NCI-H526 treated with DMSO at 0.1 percent for 48 hours (cell line): ENCODE data around the gene LRP10.
"Not testable (repeated sequence)": the region's sequence is repeated elsewhere in the genome, so short reads cannot be mapped to it uniquely, and the experiment has no call there.

ENCODE experiments used
- DNase-seq: peaks from one replicate; lab custom pipeline; 2025; lab: John Stamatoyannopoulos, UW

LRP10 gene, protein sequence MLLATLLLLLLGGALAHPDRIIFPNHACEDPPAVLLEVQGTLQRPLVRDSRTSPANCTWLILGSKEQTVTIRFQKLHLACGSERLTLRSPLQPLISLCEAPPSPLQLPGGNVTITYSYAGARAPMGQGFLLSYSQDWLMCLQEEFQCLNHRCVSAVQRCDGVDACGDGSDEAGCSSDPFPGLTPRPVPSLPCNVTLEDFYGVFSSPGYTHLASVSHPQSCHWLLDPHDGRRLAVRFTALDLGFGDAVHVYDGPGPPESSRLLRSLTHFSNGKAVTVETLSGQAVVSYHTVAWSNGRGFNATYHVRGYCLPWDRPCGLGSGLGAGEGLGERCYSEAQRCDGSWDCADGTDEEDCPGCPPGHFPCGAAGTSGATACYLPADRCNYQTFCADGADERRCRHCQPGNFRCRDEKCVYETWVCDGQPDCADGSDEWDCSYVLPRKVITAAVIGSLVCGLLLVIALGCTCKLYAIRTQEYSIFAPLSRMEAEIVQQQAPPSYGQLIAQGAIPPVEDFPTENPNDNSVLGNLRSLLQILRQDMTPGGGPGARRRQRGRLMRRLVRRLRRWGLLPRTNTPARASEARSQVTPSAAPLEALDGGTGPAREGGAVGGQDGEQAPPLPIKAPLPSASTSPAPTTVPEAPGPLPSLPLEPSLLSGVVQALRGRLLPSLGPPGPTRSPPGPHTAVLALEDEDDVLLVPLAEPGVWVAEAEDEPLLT

GRCh38 chr14:22871224-22872032, at the start of gene LRP10:
Gene LRP10, plus strand, starts transcription at chr14:22871740. Its CDS starts 564 bp downstream, at chr14:22872304.
- peak; percentile 95 for DNase-seq

- DNase-seq: no peak
Measured at GRCh38 chr14:22822016-22822570, 49.4 kb upstream of the LRP10 start.

DNA sequence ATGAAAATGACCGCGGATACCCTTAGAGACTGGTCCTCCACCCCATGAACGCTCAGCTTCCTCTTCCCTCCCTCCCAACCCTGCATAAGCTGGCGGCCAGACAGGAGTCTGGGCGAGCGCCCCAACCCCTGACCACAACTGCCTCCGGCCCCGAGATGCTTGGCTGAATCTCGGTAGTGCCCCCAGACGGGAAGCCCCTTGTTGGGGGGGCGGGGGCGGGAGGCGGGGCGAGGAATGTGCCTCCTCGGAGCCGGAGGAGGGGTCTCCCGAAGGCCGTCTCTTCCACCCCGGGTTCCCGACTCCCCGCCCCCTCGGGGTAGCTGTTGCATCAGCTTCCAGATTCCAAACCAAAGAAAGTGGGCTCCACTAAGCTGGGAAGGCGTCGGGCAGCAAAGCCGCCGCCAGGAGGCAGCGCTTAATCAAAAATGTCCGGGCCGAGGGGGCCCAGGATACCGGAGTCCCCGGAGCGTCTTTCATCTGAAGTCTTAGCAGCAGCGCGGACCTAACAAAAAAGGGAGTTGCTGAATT, 48.9 kb upstream of the LRP10 start:
- DNase-seq: peak; percentile 18

- DNase-seq: no peak
Measured at GRCh38 chr14:22824711-22825359, 46.7 kb upstream of the LRP10 start.

DNA sequence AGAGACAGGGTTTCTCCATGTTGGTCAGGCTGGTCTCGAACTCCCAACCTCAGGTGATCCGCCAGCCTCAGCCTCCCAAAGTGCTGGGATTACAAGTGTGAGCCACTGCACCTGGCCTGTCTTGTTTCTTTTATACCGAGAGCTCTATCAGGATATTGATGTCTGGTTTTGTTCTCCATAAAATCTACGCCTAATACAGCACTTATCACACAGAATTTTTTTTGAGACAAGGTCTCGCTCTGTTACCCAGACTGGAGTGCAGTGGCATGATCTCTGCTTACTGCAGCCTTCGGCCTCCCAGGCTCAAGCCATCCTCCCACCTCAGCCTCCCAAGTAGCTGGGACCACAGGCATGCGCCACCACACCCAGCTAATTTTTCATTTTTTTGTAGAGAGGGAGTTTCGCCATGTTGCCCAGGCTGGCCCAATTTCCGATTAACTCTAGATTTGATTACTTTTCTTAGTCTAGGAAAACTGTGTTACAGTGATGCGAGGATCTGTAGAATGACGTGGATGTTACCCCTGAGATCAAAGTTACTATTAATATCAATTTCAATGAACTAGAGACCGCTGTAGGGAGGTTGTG, 42.4 kb upstream of the LRP10 start:
- not testable (repeated sequence) for DNase-seq

- DNase-seq: peak; percentile 77
Measured at GRCh38 chr14:22829661-22830442, 41.7 kb upstream of the LRP10 start, which contains the start of gene MRPL52. Gene MRPL52, plus strand, starts transcription at chr14:22829887. Its CDS starts 26 bp downstream, at chr14:22829913.

- DNase-seq: no peak
Measured at GRCh38 chr14:22830443-22831010, 41.0 kb upstream of the LRP10 start.

- no peak for DNase-seq
Measured at GRCh38 chr14:22835505-22835904, 36.0 kb upstream of the LRP10 start.

DNA sequence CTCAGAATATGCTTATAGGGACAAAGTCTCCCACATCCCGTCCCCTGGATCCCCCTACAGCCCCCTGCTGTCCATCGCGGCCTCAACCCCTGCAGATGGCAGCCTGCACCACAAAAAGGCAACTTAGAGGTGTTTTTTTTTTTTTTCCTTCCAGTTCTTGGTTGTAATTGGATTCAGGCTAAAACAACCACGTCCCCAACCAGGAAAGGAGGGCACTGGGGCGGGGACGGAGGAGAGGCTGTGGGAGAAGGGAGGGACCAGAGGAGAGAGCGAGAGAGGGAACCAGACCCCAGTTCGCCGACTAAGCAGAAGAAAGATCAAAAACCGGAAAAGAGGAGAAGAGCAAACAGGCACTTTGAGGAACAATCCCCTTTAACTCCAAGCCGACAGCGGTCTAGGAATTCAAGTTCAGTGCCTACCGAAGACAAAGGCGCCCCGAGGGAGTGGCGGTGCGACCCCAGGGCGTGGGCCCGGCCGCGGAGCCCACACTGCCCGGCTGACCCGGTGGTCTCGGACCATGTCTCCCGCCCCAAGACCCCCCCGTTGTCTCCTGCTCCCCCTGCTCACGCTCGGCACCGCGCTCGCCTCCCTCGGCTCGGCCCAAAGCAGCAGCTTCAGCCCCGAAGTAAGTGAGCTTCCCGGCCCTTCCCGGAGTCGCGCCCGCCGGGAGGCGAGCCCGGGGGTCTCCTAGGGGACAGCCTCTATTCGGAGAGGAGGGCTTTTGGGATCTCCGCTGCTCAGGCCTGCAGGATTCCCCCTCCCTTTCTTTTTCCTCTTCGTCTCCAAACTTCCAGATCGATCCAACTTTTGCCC, 35.0 kb upstream of the LRP10 start, which contains the start of gene MMP14:
MMP14 (plus strand) TSS at position 285 of the 813 bp plus-strand sequence; CDS start at position 518, 233 bp downstream.
- no peak for DNase-seq

- no peak for DNase-seq
Measured at GRCh38 chr14:22837114-22837749, 34.3 kb upstream of the LRP10 start.

- DNase-seq: no peak
Measured at GRCh38 chr14:22837750-22838538, 33.6 kb upstream of the LRP10 start.

GRCh38 chr14:22838631-22839041, 32.9 kb upstream of the LRP10 start:
- no peak for DNase-seq

DNA sequence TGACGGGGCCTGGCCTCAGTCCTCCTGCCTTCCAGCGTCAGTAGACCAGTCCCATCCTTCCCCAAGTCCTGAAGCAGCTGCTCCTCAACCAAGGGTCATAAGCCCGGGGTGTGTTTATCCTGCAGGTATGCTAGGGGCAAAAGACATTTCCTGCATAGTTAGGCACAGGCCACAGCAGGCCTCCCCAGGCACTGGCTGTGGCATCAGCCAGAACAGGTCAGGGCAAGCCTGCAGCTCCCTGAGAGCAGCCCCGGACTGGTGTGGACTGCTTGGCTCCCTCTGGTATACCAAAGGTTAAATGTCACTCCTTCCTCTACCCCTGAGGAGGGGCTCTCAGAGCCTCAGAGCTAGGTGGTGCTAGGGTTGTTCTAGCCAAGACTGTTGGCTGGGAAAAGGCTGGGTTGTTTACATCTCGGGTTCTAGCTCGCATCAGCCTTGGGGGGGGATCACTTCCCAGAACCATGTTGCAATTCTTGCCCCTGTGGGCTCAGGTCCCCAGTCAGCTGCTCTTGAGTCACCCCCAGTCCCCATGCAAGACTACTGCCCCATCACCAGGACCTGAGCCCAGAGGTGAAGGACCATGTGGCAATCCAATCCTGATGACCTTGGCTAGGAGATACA, 32.3 kb upstream of the LRP10 start:
- no peak for DNase-seq

- DNase-seq: no peak
Measured at GRCh38 chr14:22841311-22841710, 30.2 kb upstream of the LRP10 start.

- no peak for DNase-seq
Measured at GRCh38 chr14:22841769-22842168, 29.8 kb upstream of the LRP10 start.

DNA sequence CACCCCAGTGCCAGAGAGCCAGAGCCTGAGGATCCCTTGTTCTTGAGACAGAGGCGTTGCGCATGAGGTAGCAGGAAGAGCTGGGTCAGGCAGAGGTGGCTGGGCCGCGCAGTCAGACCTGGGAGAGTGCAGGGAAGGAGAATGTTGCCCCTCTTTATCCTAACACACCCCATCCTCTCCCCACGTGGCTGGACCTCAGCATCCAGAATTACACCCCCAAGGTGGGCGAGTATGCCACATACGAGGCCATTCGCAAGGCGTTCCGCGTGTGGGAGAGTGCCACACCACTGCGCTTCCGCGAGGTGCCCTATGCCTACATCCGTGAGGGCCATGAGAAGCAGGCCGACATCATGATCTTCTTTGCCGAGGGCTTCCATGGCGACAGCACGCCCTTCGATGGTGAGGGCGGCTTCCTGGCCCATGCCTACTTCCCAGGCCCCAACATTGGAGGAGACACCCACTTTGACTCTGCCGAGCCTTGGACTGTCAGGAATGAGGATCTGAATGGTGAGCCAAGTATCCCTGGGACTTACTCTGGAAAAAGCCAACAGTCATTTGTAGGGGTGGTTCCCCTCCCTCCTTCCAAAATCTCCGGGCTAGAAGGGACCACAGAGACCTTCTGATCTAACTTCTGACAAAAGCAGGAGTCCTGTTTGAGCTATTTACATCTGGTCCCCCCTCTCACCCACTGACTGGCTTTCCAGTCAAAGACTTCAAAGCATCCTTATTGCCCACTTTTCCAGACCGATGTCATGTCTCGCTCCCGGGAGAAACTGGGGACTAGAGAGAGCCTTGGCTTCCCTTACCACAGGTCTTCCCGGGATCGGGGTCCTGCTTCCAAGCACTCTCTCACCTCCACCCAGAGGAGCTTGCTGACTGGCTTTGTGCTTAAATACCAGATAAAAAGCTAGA, 29.1 kb upstream of the LRP10 start:
- no peak for DNase-seq
